ENCODE measurements around the gene ZNF48. TPM values are rescaled to one million over a fixed set of nuclear protein-coding genes. Genes with fewer than 3 reads are reported as not detected.

The ZNF48 gene
- total RNA-seq, 1 donor from 2014 or later: 6.1 TPM

Other genes starting within 250 kb of the ZNF48 start
- 7.4 TPM for gene CORO1A, start 211.8 kb upstream of the ZNF48 start, total RNA-seq
- gene BOLA2B, start 201.8 kb upstream of the ZNF48 start, total RNA-seq: 59.6 TPM
- gene SLX1A, start 201.5 kb upstream of the ZNF48 start, total RNA-seq: 24.9 TPM
- gene SULT1A3, start 196.2 kb upstream of the ZNF48 start, total RNA-seq: 7.0 TPM
- gene NPIPB13, start 146.9 kb upstream of the ZNF48 start, total RNA-seq: 3.2 TPM
- 41.7 TPM for gene CD2BP2, start 40.1 kb upstream of the ZNF48 start, total RNA-seq
- gene TBC1D10B, start 24.9 kb upstream of the ZNF48 start, total RNA-seq: 23.7 TPM
- gene MYL11, start 20.6 kb upstream of the ZNF48 start, total RNA-seq: 0.59 TPM
- 2.2 TPM for gene SEPTIN1, start 12.9 kb upstream of the ZNF48 start, total RNA-seq
- gene ZNF771, start 12.2 kb downstream of the ZNF48 start, total RNA-seq: 7.5 TPM
- gene DCTPP1, start 34.6 kb downstream of the ZNF48 start, total RNA-seq: 23.1 TPM
- 27.3 TPM for gene SEPHS2, start 50.5 kb downstream of the ZNF48 start, total RNA-seq
- gene ITGAL, start 77.3 kb downstream of the ZNF48 start, total RNA-seq: 2.9 TPM
- gene ZNF768, start 131.1 kb downstream of the ZNF48 start, total RNA-seq: 49.8 TPM
- gene ZNF747, start 139.4 kb downstream of the ZNF48 start, total RNA-seq: 13.7 TPM
- 11.4 TPM for gene ZNF764, start 163.0 kb downstream of the ZNF48 start, total RNA-seq
- gene ZNF688, start 176.3 kb downstream of the ZNF48 start, total RNA-seq: 12.1 TPM
- gene ZNF785, start 190.3 kb downstream of the ZNF48 start, total RNA-seq: 6.7 TPM
- 4.9 TPM for gene ZNF689, start 215.0 kb downstream of the ZNF48 start, total RNA-seq